ENCODE measurements around the gene MAGI2. TPM values are rescaled to one million over a fixed set of nuclear protein-coding genes. Genes with fewer than 3 reads are reported as not detected.

The MAGI2 gene
- total RNA-seq, 6 experiments from 2014 or later: 1.2 to 4.0 (median 2.4) TPM

GRCh38 chr7:79008786-79009185 is 444.7 kb downstream of the MAGI2 start:
- ATAC-seq (no peak), DNase-seq (no peak)
- no peaks in the 10 kb centered on the region for H3K36me3 ChIP-seq
- no peak overlapping the region for H3K4me3 ChIP-seq
- TF ChIP-seq CTCF (IDR thresholded peaks at IDR 0.05): no peak
- no peak for TF ChIP-seq POLR2A (IDR thresholded peaks at IDR 0.05)
- no peaks in the 10 kb centered on the region for H3K4me1 ChIP-seq
- H3K27ac ChIP-seq: no peak overlapping the region
- WGBS (ENCODE audit: insufficient coverage, low coverage, low lambda C conversion rate, missing lambda C conversion rate): 40% methylated on average over 1 of the region's 1 CpG
- H3K27me3 ChIP-seq: no peaks in the 10 kb centered on the region
- peaks cover 0 to 2% (median 0%) of the 10 kb centered on the region in 4 donors for H3K9me3 ChIP-seq
- intact Hi-C loops (cut with DNase I): no loop called here

- intact Hi-C loops (cut with DNase I): no loop called here
- no peak for ATAC-seq
Measured at GRCh38 chr7:78996013-78996412, 457.5 kb downstream of the MAGI2 start.

GRCh38 chr7:78993341-78993740 is 460.1 kb downstream of the MAGI2 start:
- H3K27me3 ChIP-seq: no peaks in the 10 kb centered on the region
- H3K4me1 ChIP-seq: no peaks in the 10 kb centered on the region
- H3K4me3 ChIP-seq: no peak overlapping the region
- no peak overlapping the region for H3K27ac ChIP-seq
- DNase-seq (no peak), ATAC-seq (no peak)
- H3K9me3 ChIP-seq: no peaks in the 10 kb centered on the region
- no peak for TF ChIP-seq POLR2A (IDR thresholded peaks at IDR 0.05)
- no peak for TF ChIP-seq CTCF (IDR thresholded peaks at IDR 0.05)
- no peaks in the 10 kb centered on the region for H3K36me3 ChIP-seq
- intact Hi-C loops (cut with DNase I): no loop called here

More at GRCh38 chr7:78996013-78996412, 457.5 kb downstream of the MAGI2 start:
- no peaks in the 10 kb centered on the region for H3K9me3 ChIP-seq
- H3K27me3 ChIP-seq: no peaks in the 10 kb centered on the region
- no peaks in the 10 kb centered on the region for H3K4me1 ChIP-seq
- H3K36me3 ChIP-seq: no peaks in the 10 kb centered on the region
- no peak overlapping the region for H3K27ac ChIP-seq
- no peak for DNase-seq
- no peak overlapping the region for H3K4me3 ChIP-seq
- TF ChIP-seq CTCF (IDR thresholded peaks at IDR 0.05): no peak
- TF ChIP-seq POLR2A (IDR thresholded peaks at IDR 0.05): no peak

GRCh38 chr7:78985509-78985908 is 468.0 kb downstream of the MAGI2 start:
- 81% methylated on average over 3 of the region's 3 CpGs for WGBS (ENCODE audit: insufficient coverage, low coverage, low lambda C conversion rate, missing lambda C conversion rate)
- no peak for TF ChIP-seq POLR2A (IDR thresholded peaks at IDR 0.05)
- no peak for TF ChIP-seq CTCF (IDR thresholded peaks at IDR 0.05)
- intact Hi-C loops (cut with DNase I): no loop called here
- no peaks in the 10 kb centered on the region for H3K9me3 ChIP-seq
- H3K27ac ChIP-seq: no peak overlapping the region
- ATAC-seq (no peak), DNase-seq (no peak)
- no peak overlapping the region for H3K4me3 ChIP-seq
- no peaks in the 10 kb centered on the region for H3K4me1 ChIP-seq
- H3K36me3 ChIP-seq: no peaks in the 10 kb centered on the region
- H3K27me3 ChIP-seq: no peaks in the 10 kb centered on the region

GRCh38 chr7:78983483-78983882 is 470.0 kb downstream of the MAGI2 start:
- Histone ChIP-seq H3K9me3 (no peaks in the 10 kb centered on the region), H3K36me3 (no peaks in the 10 kb centered on the region), H3K4me3 (no peak overlapping the region), H3K27ac (no peak overlapping the region), H3K4me1 (no peaks in the 10 kb centered on the region), H3K27me3 (no peaks in the 10 kb centered on the region)
- intact Hi-C loops (cut with DNase I): no loop called here
- DNase-seq: no peak
- ATAC-seq: no peak
- TF ChIP-seq POLR2A (IDR thresholded peaks at IDR 0.05) (no peak), CTCF (IDR thresholded peaks at IDR 0.05) (no peak)
